RKO (cell line): ENCODE results near the gene RMND5A.

ENCODE experiments used
- DNase-seq: peaks from one replicate; pipeline ENCODE4 v3.0.0-alpha.2; 2016; ENCODE audit warnings: low spot score

Gene RMND5A

DNA sequence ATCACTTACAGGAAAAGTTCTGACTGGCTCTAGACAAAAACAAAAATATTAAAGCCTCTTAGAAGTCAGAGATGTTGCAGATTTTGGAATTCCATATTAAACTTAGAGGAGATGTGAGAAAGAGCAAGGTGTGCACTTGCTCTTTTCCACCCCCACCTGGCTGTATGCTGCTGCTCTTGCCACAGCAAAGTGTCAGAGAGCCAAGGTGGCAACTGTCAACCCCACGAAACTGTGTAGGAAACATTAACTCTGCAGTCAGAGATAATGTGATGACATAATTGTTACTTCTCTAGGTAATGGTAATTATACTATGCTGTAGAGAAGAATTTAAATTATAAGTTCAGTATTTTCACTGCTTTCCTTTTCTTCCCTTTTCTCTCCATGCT is 45.2 kb downstream of the RMND5A start:
- DNase-seq, result no peak

GRCh38 chr2:86768189-86768949 is 48.3 kb downstream of the RMND5A start:
- no peak for DNase-seq

DNA sequence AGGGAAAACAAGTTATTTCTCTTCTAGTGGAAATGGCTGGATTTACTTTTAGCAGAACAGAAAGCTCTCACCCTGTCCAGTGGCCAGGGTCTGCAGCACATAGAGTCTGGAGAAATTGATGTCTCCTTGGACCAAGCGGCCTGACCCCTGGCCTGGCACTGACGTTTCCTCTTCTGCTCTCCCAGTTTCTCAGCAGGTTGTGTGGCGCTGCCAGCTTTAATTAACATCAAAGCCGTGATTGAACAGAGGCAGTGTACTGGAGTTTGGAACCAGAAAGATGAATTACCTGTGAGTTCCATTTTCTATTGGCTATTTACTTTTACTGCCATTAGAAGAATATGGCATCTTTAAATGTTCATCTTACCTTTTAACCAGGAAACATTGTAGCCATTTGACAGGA is 49.7 kb downstream of the RMND5A start:
- no peak for DNase-seq

GRCh38 chr2:86770816-86771301 is 50.8 kb downstream of the RMND5A start:
- DNase-seq, result no peak

GRCh38 chr2:86772611-86773010 is 52.5 kb downstream of the RMND5A start:
- no peak for DNase-seq

DNA sequence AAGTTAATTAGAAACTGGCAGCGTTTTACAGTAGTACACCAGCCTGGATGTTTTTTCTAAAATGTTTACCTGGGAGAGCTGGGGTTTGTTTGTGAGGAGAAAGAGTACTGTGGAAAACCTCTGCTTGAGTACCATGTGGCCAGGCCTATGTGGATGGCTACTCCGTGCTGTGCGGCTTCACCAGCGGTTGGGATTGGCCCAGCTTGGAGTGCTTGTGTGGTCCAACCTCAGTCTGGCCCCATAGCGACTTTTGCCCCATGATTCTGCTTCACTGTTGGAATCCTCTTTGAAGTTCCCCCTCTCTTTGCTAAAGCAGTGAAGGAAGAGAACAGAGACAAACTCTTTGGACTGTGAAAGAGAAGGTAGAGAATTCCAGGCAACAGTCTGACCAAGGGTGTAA is 54.8 kb downstream of the RMND5A start:
- DNase-seq, result no peak

DNA sequence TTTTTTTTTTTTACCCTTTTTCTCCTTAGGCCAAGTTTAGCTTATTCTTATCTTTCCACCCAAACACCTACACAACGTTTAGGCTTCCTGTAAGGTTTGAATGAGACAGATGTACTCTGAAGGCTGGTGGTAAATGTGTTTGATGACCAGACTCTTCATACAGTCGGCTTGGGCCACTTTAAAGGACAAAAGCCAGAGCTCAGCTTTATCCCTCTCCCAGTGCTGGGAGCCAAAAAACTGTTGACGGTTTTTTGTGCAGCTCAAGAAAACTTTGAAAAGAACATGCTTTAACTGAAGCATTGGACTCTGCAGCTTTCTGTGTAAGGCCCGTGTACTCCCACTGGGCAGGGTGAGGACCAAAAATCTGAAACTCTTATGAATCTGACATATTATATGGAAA is 55.2 kb downstream of the RMND5A start:
- DNase-seq, result no peak

DNA sequence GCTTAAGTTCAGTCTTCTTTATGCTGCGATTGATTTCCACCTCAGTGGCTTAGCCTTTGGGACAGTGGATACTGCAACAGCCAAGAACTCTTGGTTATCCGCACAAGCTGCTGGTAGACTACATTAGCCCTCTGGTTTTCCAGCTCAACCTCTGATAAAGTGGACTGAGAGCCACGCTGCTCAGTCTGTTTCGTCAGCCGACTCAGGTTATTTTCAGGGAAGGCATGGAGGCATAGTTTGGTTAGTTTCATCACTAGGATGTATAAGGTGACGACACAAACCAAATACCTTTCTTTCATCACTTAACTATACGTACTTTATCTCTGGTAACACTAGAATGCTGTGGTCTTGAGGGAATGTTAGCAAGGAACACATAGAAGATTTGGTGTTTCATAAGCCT is 56.4 kb downstream of the RMND5A start:
- DNase-seq, result no peak

DNA sequence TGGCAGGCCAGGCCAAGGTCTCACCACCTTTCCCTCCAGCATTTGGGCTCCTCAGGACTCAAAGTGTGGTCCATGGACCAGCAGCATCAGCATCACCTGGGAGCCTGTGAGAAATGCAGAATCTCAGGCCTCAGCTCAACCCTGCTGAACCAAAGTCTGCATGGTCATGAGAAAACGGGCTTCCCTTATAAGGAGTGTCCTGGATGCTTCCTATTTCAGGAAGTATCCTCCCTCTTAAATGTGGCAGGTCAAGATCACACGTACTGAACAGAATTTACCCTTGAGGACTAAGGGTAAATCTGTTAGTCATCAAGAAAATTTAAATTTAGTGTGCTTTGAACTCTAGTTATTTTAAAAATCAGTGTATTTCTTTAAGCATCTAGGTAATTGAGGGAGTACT is 58.9 kb downstream of the RMND5A start:
- DNase-seq, result no peak

DNA sequence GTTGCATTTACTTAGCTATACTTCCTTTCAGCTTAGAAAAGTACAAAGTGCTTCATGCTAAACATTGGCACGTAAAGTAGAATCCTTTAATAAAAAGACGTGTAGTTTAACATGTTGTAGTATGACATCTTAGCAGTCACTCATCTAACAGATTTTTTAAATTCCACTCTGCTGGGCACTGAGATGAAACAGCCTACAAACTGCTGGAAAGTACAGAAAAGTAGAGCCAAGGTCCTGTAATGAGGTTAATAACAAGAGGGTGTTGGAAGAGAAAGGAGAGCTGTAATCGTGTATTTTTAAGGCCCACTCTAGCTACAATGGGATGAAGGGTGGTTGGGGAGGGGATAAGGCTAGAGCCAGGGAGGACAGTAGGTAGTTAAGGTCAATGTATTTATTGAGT is 59.9 kb downstream of the RMND5A start:
- DNase-seq, result no peak

- no peak for DNase-seq
Measured at GRCh38 chr2:86781363-86781762, 61.3 kb downstream of the RMND5A start.

GRCh38 chr2:86782748-86783147 is 62.7 kb downstream of the RMND5A start:
- DNase-seq, result no peak

DNA sequence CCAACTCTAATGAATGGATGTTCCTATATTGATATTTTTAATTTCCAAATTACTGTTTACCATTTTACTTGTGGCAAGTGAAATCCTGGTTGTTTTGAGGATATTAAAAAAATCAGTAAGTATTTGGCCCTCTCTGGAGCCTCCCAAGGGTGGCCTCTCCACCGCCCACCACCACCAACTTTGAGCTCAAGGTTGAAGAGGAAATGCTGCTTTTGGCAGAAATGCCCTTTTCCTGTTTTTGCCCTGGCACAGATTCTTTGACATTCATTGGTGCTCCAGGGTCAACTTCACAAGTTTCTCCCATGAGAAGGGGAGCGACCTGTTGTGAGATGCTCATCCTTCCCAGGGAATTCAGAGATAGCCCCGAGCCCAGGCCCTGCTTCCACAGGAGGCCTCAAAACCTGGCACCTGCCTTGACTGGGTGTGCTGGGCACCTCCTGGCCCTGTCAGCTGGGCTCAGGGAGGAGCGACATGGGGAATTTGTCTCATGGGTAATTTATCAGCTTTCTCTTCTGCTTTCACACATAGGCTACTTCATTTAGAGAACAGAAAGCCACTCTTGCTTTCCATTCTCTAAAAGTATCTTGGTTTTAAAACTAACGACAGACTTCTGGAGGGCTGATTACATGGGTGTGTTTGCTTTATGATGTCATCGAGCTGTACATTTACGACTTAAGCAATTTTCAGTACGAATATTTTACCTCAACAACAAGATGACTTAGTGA is 63.7 kb downstream of the RMND5A start:
- DNase-seq, result no peak

GRCh38 chr2:86785456-86785855 is 65.4 kb downstream of the RMND5A start:
- DNase-seq, result no peak

GRCh38 chr2:86786001-86786536 is 66.0 kb downstream of the RMND5A start:
- DNase-seq, result no peak

DNA sequence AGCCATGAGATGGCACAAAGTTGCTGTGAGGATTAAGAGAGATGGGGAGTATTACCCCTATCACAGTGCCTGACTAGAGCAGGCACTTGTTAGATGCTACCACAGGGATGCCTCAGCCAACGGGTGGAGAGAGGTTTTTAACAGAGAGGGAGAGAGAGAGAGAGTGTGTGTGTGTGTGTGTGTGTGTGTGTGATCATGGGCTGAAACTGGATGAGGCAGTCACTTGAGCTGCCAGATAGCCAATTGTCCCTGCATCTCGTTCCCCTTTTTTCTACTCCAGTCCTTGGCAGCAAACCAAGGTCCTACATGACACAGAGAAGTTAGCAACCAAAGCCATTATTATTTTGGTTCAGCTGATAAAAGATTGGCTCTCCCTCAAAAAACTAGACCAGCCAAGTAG is 67.6 kb downstream of the RMND5A start:
- no peak for DNase-seq

DNA sequence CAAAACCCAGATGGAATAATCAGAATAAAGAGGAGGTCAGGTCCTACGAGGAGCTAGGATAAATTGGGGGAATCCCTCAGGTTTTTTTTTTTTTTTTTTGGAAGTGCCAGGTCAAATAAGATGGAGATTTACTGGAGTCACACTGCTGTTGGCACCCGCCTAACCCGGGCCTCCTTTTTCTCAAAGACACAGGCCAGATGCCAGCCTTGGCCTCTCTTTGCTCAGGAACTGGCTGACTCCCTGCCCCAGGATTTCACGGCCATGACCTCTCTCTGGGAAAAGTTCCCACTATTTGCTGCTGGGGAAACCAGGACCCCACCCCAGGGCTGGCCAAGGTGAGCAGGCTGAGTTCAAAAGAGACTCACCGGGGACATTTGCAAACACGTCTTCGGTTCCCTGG is 68.1 kb downstream of the RMND5A start:
- no peak for DNase-seq

- no peak for DNase-seq
Measured at GRCh38 chr2:86788881-86789686, 69.0 kb downstream of the RMND5A start.

DNA sequence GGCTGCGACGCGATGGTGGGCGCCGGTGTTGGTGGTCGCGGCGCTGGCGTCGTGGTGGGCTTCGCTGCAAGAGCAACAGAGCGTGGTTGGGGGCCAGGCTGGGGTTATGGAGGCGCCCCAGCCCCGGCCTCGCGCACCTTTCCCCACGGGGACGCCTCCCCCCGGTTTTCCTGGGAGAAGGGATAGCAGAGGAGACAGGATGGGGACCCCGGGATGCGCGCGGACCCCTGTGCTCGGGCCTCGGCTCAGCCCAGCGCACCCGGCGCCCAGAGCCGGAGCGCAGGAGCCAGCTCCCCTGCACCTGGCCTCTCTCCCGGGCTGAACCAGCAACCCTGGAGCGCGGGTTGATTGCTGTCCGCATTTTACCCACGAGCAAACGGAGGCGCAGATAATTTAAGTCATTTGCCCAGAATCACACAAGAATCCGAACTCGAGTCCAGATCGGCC is 69.6 kb downstream of the RMND5A start:
- no peak for DNase-seq

DNA sequence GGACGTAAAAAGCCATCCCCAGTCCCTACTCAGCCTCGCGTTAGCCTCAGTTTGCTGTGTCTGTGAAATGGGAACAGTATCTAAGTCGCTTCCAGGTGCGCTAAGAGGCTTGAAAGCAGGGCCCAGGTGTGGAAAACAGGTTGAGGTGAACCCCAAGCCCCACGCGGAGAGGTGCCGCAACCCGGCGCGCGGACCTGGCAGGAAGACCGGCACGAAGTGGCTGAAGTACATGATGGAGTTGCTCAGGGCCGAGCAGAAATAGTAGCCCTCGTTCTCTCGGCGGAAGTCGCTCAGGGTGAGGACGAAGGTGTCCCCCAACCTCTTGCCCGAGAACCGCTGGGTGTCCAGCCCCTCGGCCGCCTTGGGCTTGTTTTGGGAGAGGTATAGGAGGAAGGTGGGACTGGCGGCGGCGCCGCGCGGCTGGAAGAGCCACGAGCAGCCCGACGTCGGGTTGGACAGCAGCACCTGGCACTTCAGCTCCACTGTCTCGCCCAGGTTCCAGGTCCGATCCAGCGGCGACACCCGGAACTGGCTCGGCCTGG is 70.1 kb downstream of the RMND5A start:
- DNase-seq, result no peak

DNA sequence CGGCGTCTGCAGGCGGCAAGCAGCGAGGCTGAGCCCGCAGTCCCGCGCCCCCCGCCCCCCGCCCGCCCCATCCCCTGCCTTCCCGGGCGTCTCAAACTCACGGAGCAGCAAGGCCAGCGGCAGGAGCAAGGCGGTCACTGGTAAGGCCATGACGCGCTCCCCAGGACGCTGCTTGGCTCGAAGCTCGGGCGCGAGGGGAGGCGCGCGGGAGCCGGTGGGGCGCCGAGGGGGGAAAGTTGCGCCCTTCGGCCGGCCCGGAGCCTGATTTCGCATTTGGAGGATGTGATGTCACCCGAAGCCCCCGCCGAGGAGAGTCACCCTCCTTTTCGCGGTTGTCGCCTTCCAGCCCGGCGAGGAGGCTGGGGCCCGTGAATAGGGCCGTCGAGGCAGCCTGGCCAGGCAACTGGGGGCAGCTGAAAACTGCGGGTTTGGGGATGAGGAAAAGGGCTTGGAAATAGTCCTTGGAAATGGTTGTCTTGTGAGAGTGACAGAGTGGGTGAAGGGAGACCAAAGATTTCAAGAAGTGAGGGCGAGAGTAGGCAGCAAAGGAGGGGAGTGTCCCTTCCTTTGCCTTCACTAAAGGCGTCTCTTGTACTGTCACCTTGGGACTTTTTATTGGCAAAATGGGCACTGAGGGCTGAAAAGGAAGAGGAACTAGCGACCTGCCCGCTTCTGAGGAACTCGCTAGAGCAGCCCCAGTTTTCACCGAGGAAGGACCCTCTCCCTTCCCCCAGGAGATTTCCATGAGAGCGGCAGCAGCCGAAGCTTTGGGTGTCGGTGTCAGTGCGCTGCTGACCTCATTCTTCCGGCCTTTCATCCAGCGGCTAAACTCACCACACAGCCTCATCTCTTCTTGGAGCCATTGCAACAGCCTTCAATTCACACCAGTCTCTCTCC is 70.8 kb downstream of the RMND5A start, which contains the start of gene CD8A:
Gene CD8A, minus strand, starts transcription at position 238 of the 897 bp plus-strand sequence. Its CDS starts 88 bp downstream, at position 150.
- DNase-seq, result no peak
